ENCODE results near the gene KLHL29. TPM values are rescaled to one million over a fixed set of nuclear protein-coding genes. Genes with fewer than 3 reads are reported as not detected.

The KLHL29 gene
- total and polyA plus RNA-seq, 2 experiments from 2014 or later, result 1.5 to 6.5 TPM

DNA sequence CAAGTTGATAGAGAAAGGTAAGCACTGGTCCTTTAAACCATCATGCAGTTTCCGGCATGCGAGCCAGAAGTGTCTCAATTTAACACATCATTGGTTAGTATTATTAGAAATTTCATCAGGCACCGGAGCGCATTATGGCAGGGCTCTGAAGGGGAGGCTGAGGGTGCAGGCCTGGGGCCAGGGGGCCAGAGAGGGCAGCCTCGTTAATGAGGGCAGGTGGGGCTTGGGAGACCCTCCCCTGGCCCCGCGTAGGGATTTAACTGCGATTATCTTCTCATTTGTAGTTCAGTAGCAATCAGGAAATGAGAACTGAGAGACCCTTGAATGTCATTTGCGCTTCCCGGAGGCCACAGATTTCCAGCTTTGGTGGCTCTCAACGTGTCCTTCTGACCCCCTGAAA is 246.4 kb downstream of the KLHL29 start:
- Histone ChIP-seq H3K9me2 (ENCODE audit: insufficient read depth) (no peaks in the 10 kb centered on the region), H3K36me3 (ENCODE audit: insufficient read depth) (no peaks in the 10 kb centered on the region), H3F3A (replicated peaks; ENCODE audit: low read depth) (no peaks in the 10 kb centered on the region), H3K27ac (ENCODE audit: low read depth) (no peak overlapping the region), H3K79me2 (replicated peaks; ENCODE audit: insufficient read depth) (no peaks in the 10 kb centered on the region), H3K4me2 (no peak overlapping the region), H3K4me1 (ENCODE audit: insufficient read depth) (no peaks in the 10 kb centered on the region), H2AFZ (no peak overlapping the region), H4K20me1 (replicated peaks; ENCODE audit: insufficient read depth) (no peaks in the 10 kb centered on the region), H3K4me3 (no peak overlapping the region), H3K27me3 (ENCODE audit: insufficient read depth) (no peaks in the 10 kb centered on the region)
- Mint-ChIP-seq H3K4me3 (no peak overlapping the region), H3K36me3 (ENCODE audit: low read depth) (no peaks in the 10 kb centered on the region), H3K27ac (no peak overlapping the region), H3K9me3 (no peaks in the 10 kb centered on the region), H3K4me1 (peaks cover 18% of the 10 kb centered on the region), H3K27me3 (ENCODE audit: insufficient read depth, low read depth, poor library complexity) (peaks cover 4% of the 10 kb centered on the region)
- TF ChIP-seq, protein P1, sequence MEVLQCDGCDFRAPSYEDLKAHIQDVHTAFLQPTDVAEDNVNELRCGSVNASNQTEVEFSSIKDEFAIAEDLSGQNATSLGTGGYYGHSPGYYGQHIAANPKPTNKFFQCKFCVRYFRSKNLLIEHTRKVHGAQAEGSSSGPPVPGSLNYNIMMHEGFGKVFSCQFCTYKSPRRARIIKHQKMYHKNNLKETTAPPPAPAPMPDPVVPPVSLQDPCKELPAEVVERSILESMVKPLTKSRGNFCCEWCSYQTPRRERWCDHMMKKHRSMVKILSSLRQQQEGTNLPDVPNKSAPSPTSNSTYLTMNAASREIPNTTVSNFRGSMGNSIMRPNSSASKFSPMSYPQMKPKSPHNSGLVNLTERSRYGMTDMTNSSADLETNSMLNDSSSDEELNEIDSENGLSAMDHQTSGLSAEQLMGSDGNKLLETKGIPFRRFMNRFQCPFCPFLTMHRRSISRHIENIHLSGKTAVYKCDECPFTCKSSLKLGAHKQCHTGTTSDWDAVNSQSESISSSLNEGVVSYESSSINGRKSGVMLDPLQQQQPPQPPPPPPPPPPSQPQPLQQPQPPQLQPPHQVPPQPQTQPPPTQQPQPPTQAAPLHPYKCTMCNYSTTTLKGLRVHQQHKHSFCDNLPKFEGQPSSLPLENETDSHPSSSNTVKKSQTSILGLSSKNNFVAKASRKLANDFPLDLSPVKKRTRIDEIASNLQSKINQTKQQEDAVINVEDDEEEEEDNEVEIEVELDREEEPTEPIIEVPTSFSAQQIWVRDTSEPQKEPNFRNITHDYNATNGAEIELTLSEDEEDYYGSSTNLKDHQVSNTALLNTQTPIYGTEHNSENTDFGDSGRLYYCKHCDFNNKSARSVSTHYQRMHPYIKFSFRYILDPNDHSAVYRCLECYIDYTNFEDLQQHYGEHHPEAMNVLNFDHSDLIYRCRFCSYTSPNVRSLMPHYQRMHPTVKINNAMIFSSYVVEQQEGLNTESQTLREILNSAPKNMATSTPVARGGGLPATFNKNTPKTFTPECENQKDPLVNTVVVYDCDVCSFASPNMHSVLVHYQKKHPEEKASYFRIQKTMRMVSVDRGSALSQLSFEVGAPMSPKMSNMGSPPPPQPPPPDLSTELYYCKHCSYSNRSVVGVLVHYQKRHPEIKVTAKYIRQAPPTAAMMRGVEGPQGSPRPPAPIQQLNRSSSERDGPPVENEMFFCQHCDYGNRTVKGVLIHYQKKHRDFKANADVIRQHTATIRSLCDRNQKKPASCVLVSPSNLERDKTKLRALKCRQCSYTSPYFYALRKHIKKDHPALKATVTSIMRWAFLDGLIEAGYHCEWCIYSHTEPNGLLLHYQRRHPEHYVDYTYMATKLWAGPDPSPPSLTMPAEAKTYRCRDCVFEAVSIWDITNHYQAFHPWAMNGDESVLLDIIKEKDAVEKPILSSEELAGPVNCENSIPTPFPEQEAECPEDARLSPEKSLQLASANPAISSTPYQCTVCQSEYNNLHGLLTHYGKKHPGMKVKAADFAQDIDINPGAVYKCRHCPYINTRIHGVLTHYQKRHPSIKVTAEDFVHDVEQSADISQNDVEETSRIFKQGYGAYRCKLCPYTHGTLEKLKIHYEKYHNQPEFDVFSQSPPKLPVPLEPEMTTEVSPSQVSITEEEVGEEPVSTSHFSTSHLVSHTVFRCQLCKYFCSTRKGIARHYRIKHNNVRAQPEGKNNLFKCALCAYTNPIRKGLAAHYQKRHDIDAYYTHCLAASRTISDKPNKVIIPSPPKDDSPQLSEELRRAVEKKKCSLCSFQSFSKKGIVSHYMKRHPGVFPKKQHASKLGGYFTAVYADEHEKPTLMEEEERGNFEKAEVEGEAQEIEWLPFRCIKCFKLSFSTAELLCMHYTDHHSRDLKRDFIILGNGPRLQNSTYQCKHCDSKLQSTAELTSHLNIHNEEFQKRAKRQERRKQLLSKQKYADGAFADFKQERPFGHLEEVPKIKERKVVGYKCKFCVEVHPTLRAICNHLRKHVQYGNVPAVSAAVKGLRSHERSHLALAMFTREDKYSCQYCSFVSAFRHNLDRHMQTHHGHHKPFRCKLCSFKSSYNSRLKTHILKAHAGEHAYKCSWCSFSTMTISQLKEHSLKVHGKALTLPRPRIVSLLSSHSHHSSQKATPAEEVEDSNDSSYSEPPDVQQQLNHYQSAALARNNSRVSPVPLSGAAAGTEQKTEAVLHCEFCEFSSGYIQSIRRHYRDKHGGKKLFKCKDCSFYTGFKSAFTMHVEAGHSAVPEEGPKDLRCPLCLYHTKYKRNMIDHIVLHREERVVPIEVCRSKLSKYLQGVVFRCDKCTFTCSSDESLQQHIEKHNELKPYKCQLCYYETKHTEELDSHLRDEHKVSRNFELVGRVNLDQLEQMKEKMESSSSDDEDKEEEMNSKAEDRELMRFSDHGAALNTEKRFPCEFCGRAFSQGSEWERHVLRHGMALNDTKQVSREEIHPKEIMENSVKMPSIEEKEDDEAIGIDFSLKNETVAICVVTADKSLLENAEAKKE (CRISPR knock-in tag; IDR thresholded peaks at IDR 0.05), result no peak
- TF ChIP-seq, protein P2, sequence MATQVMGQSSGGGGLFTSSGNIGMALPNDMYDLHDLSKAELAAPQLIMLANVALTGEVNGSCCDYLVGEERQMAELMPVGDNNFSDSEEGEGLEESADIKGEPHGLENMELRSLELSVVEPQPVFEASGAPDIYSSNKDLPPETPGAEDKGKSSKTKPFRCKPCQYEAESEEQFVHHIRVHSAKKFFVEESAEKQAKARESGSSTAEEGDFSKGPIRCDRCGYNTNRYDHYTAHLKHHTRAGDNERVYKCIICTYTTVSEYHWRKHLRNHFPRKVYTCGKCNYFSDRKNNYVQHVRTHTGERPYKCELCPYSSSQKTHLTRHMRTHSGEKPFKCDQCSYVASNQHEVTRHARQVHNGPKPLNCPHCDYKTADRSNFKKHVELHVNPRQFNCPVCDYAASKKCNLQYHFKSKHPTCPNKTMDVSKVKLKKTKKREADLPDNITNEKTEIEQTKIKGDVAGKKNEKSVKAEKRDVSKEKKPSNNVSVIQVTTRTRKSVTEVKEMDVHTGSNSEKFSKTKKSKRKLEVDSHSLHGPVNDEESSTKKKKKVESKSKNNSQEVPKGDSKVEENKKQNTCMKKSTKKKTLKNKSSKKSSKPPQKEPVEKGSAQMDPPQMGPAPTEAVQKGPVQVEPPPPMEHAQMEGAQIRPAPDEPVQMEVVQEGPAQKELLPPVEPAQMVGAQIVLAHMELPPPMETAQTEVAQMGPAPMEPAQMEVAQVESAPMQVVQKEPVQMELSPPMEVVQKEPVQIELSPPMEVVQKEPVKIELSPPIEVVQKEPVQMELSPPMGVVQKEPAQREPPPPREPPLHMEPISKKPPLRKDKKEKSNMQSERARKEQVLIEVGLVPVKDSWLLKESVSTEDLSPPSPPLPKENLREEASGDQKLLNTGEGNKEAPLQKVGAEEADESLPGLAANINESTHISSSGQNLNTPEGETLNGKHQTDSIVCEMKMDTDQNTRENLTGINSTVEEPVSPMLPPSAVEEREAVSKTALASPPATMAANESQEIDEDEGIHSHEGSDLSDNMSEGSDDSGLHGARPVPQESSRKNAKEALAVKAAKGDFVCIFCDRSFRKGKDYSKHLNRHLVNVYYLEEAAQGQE (IDR thresholded peaks at IDR 0.05; ENCODE audit: unreplicated experiment), result no peak
- no peak for ATAC-seq
- no peak for DNase-seq (ENCODE audit: low spot score)
